GM21737 (cell line): ENCODE results near the gene PRM1.

ENCODE experiments used
- ATAC-seq: cut with Tn5 transposase; IDR thresholded peaks from one replicate; pipeline ENCODE4 v1.9.1; 2021; ENCODE audit warnings: mild to moderate bottlenecking, moderate library complexity; ENCODE audit not compliant: unreplicated experiment

PRM1 gene, protein sequence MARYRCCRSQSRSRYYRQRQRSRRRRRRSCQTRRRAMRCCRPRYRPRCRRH

DNA sequence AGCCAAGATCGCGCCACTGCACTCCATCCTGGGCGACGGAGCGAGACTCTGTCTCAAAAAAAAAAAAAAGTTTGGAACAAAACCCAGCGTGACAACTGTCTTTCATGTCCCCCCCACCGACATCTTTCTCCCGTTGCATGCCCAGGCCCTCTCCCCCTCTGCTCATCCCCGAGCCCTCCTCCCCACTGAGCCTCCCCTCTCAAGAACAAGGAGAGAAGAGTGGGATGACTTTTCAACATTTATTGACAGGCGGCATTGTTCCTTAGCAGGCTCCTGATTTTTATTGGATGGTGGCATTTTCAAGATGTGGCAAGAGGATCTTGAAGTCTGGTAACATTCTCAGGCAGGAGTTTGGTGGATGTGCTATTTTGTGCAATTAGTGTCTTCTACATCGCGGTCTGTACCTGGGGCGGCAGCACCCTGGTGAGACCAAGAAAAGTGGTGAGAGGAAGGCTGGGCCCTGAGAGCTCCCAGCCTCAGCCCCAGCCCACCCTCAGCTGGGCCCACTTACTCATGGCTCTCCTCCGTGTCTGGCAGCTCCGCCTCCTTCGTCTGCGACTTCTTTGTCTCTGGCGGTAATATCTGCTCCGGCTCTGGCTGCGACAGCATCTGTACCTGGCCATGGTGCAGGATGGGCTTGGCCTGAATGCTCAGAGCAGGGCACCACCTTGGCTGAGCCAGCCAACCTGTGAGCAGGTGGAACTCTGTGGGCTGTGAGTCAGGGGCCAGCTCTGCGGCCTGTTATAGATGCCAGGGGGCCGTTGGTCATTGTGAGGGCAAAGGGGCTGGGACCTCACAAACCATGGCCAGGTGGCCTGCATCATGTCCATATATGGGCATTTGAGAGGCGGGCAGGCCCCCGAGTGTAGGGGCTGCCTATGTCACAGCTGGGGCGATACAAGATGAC, at the start of gene PRM1:
Gene PRM1 (minus strand): TSS at position 715 of the 907 bp plus-strand sequence. CDS start 92 bp downstream, at position 623.
- no peak for ATAC-seq

DNA sequence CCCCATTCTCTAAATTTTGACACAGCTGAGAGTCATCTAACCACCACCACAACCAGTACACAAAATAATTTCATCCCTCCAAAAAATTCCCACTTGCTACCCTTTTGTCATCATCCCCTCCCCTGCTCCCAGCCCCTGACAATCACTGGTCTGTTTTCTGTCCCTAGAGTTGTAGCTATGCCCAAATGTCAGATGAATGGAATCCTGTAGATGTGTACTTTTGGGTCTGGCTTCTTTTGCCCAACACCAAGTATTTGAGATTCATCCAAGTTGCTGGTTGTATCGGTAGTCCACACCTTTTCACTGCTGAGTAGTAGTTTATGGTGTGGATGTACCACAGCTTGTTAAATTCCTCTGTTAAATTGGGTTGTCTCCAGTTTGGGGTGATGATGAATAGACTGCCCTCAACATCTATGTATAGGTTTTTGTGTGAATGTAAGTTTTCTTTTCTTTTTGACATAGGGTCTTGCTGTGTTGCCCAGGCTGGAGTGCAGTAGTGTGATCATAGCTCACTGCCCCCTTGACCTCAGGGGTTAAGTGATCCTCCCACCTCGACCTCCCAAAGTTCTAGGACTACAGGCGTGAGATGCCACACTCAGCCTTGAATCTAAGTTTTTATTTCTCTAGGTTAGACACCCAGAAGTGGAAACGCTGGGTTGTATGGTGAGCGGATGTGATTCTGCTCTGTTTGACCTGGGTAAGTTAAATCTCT, 49.6 kb upstream of the PRM1 start:
- no peak for ATAC-seq

DNA sequence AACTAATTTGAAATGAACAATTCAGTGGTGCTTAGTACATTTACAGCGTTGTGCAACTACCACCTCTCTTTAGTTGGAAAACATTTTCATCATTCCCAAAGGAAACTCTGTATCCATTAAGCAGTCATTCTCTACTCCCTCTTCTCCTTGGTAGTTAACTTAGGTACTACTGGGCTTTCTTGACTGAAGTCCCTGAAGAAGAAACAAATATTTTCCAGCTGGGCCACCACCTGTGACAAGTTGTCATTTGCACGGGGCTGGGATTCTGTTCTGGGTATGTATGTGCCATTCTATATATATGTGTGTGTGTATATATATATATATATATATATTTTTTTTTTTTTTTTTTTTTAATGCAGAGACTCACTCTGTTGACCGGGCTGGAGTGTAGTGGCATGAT, 48.8 kb upstream of the PRM1 start:
- ATAC-seq = no peak

DNA sequence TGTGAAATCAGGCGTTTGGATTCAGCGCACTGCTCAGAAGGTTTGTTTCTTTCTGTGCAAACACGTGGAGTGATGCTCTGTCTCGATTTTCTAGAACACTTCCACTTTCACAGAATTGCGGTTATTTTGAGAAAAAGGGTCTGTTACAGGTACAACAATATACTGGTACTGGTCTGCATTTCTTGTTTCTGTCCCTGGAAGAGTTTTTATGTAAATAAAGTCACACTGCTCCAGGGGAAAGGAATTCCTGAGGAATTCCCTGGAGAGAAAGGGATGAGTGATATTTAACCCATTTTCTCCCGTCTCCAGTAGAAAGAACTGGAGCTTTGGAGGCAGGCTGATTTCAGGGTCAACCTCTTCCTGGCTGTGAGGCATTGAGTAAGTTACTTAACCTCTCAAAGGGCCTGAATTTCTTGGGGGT, 48.0 kb upstream of the PRM1 start:
- ATAC-seq = peak; percentile 22

DNA sequence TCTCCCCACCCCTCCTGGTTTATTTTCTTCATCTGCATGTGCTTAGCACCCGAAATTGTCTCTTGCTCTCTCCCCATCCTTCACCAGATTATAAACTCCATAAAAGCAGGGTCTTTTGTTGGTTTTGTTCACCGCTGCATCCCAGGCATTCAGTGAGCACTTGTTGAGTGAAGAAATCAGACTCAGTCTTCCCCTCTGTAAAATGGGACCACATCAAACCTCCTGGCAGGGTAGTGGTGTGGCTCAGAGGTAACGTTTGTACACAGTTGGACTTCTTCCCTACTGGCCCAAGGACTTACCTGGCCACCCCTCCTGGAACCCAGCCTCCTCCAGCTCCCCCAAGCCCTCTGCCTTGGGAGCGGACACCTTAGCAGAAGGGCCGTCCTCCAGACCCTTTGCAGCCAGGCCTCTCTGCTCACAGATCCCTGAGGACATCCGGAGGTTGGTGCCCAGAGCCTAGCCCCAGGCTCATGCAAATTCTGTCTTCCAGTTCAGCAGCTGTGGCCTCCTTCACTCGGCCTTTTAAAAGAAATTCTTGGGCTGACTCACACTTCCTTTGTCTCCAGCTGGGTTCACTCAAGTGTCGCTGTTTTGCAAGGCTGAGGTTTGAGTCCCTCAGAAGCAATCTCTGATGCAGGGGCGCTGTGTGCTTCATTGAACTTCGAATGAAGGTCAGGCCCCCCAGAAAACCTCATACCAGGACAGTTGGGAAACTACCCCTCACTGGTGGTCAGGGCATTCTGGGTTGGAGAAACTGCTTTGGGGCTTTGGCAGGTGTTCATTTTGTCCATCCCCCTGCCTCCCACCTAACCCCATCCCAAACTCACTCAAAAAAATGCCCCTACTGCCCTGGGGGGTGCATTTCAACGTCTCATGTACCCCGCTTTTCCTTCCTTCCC, 47.3 kb upstream of the PRM1 start:
- peak; percentile 69 for ATAC-seq

DNA sequence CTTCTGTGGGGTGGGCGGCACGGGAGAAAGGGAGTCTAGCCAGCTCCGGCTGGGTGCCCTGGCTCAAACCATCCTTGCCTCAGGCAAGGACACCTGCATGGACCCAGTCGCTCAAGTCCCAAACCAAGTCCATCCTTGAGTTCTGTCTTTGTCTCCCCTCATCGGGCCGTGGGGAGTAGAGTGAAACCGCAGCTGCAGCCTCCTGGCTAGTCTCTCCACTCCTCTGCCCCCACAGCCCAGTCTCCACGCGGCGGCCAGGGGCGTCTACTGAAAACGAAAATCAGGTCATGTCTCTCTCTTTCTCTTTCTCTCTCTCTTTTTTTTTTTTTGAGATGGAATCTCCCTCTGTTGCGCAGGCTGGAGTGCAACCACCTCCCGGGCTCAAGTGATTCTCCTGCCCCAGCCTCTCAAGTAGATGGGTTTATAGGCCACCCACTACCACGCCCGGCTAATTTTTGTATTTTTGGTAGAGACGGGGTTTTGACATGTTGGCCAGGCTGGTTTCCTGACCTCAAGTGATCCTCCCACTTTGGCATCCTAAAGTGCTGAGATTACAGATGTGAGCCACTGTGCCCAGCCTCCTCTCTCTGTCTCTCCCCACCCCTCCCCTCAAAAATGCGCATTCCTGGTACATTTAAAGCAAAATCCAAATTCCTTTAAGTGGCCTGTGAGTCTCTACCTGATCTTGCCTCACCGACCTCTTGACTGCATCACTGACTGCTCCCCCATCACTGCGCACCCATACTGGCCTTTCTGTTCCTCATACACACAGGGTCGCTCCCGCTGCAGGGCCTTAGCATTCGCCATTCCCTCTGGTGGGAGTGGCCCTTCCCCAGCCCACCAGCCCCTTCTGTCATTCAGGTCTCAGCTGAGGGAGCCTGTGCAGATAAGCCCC, 46.4 kb upstream of the PRM1 start:
- ATAC-seq = peak; percentile 37

DNA sequence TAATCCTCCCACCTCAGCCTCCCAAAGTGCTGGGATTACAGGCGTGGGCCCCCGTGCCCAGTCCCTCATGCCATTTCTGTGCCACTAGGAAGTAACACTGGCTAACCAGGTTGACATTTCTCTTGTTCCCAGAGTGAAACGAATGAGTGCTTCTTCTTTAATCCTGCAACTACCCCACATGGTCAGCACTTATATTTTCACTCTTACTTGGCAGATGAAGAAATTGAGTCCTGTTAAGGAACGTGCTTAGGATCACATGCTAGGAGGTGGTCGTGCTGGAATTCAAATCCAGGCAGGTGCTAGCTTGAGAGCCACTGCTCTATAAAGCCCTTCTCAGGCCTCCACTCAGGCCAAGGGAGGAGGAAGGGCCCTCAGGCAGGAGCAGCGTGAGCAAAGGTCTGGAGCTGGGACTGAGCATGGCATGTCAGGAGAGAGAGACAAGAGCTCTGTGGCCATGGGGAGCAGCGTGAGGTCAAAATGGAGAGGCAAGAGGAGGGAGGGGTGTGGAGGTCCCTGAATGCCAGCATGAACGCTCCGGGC, 45.7 kb upstream of the PRM1 start:
- no peak for ATAC-seq

DNA sequence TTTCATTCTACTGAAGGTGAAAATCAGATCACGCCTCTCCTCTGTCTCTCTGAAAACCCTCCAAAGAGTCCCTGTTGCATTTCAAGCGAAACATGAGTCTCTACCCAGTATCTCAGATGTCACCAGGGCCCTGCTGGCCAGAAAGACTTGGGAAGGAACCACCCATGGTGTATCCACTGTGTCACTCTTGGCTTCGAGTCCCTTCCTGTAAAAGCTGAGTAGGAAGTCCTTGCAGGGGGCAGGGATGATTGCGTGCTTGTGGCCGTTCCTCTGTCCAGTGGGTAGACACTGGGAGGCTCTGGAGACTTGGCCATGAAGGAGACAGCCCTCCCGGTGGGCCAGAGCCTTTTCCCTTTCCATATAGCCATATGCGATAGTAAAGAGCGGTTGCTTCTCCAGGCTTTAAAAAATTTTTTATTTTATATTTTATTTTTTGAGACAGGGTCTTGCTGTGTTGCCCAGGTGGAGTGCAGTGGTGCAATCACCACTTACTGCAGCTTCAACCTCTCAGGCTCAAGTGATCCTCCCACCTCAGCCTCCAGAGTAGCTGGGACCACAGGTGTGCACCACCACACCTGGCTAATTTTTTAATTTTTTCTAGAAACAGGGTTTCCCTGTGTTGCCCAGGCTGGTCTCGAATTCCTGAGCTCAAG, 45.1 kb upstream of the PRM1 start:
- ATAC-seq = no peak

DNA sequence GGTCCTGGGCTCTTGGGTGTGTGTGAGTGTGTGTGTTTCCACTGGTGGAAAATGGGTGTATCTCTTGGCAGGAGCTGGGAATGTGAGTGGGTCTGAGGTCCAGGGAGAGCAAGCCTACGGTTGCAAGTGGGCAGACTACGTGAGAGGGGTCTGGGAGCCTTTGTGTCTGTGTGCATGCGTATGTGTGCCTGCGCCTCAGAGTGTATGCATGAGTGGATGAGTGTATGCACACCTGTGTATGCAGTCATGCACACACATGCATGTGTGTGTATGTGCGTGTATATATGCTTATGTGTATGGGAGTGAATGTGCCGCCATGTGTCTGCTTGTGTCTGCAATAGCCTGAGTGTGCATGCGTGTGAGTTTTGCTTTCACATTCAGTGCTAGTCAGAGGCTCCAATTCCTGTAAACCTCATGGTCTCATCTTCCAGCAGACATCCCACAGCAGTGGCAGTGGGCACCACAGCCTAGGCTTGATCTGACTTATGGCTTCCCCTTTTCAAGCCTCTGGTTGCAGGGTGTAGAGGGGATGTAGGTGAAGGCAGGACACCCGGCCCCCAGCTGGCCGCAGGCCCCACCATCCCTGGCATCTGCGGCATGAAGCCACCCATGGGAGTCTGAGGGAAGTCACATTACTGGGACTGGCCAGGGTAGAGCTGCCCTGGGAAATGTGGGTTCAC, 44.4 kb upstream of the PRM1 start:
- ATAC-seq = no peak

DNA sequence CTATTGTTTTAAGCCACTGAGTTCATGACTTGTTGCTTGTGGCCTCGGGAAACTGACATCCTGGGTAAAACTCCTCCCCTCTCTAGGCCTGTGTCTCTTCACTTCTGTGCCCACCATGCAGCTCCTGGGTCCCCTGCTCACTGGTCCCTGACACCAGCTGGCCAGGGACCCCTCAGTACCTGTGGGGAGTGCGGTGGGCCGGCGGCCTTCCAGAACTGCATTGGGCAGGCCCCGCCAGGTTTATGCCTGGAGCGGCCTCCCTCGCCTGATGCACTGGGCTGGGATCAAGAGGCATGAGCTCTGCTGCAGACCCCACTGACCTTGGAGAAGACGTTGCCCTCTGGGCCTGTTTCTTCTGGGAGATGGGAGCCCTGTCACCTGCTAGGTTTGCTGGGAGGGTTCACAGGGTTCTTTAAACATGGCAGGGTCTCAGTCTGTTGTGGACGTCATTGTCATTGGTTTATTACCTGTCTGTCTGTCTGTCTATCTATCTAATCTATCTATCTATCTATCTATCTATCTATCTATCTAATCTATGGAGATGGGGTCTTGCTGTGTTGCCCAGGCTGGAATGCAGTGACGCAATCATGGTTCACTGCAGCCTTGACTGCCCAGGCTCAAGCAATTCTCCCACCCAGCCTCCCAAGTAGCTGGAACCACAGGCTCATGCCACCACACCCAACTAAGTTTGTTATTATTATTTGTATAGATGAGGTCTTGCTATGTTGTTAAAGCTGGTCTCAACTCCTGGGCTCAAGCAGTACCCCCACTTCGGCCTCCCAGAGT, 42.6 kb upstream of the PRM1 start:
- no peak for ATAC-seq

DNA sequence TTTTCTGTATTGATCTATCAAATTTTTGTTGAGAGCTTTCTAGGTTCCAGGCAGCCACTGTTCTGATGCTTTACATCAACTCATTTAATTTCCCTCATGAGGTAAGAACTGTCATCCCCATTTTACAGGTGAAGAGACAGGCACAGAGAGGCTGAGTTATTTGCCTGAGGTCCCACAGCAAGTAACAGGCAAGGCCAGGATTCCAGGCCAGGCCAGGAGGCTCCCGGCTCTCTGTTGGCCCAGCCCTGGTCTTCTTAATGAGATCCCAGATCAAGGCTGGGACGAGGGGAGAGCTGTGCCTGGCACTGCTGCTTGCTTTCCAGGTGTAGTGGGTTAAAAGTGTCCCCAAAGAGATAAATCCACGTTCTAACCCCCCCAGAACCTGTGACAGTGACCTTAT, 41.7 kb upstream of the PRM1 start:
- no peak for ATAC-seq

DNA sequence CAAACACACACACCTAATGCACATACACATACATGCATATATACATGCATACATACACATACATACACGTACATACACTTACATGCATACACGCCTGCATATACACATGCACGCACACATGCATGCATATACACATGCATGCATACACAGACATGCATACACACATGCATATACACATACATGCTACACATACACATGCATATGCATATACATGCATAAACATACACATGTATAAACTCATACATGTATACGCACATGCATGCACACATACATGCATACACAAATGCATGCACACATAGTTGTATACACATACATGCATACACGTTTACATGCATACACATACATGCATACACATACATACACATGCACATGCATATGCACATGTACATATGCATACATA, 40.5 kb upstream of the PRM1 start:
- no peak for ATAC-seq

DNA sequence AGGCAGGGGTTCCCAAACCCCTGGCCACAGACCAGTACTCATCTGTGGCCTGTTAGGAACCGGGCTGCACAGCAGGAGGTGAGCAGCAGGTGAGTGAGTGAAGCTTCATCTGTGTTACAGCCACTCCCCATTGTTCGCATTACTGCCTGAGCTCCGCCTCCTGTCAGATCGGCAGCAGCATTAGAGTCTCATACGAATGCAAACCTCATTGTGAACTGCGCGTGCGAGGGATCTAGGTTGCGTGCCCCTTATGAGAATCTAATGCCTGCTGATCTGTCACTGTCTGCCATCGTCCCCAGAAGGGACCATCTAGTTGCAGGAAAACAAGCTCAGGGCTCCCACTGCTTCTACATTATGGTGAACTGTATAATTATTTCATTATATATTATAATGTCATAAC, 39.0 kb upstream of the PRM1 start:
- ATAC-seq = no peak

DNA sequence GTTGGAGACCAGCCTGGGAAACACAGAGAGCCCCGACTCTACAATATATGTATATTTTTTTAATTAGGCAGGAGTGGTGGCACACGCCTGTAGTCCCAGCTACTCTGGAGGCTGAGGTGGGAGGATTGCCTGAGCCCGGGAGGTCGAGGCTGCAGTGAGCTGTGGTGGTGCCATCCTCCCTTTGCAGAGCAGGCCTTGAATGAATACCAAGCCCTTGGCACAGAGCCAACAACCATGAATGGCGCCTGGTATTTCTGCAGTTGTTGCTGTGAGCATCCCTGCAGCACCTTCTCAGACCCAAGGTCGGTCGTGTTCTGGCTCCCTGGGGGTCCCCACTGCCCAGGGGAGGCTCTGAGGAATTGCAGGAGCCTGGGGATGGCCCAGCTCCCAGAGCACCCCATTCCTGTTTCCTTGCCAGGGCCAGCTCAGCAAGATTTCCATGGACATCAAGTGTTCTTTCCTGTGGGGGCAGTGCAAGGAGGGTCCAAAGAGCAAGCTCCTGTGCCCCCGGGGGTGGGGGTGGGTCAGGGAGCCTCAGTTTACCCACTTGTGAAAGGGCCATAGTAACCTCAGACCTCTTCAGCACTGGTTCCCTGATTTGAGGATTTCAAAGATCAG, 38.5 kb upstream of the PRM1 start:
- no peak for ATAC-seq

DNA sequence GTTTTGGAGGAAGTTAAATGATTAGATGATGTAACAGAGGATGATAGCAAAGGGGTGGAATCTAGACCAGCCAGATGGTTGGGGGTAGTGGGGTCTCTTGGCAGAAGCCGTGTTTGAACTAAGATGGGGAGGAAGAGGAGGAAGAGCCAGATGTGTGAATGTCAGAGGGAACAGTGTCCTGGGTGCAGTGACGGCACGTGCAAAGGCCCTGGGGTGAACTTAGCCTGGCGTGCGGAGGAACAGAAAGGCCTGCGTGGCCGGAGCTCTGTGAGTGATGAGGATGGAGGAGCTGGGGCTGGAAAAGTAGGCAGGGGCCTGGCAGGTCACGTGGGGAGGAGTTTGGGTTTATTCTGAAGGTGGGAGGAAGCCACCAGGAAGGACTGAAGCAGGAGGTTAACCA, 37.7 kb upstream of the PRM1 start:
- ATAC-seq = no peak

DNA sequence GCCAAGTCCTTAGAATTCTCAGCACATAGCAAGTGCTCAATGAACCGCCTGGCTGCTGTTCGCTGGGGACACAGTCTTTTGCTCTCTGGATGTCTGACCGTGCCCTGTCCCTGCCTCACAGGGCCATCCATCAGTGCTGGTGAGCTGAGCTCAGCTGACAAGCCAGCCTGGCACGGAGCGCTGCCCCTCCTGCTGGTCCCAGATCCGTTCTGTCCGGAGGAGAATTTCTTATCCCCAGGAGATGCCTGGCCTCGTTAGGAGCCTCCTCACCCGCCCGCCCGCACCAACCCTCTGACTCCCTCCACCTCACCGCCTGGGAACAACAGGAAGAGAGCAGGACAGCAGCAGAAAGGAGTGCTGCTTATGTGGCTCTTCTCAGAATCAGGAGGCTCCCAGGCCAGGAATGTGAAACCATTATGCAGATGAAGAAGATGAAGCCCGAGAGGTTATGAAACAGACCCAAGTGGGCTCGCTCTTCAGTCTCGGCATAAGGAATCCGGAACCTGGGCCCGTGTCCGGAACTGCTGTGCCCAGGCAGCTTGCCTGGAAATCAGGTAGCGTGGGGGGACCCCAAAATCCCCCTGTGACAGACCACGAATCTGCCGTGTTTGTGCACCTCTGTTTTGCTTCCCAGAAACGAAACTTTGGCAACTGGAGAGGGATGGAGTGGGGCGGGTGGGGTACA, 35.3 kb upstream of the PRM1 start:
- no peak for ATAC-seq

DNA sequence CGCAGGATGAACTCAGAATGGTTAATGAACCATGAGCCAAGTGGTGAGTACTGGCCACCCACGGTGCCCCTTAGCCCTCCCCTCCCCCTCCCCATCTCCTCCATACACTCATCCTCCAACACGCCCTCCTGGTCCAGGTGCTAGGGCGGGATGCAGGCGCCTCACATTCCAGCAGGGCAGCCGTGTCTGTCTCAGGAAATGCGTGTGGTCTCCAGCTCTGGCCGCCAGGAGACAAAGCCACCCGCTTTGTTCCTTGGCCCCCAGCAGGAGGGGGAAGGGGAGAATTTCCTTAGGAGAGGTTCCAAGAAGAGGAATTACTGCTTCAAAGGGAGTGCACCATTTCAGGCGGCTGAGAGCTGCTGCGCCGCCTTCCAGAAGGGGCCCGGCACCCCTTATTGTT, 34.4 kb upstream of the PRM1 start:
- ATAC-seq = no peak
